Transverse colon (tissue), 3 donors: ENCODE measurements around the gene TTC16.

Experiments used
- EP300 ChIP-seq: sonication (generic); formaldehyde crosslinking; IDR thresholded peaks from one replicate; pipeline ENCODE4 v1.6.1; 2017; ENCODE audit warnings: antibody characterized with exemption, low read depth
- POLR2AphosphoS5 ChIP-seq, 3 donors: sonication (generic); formaldehyde crosslinking; IDR thresholded peaks; one replicate each; pipeline ENCODE4 v1.6.1; 2016; ENCODE audit warnings: antibody characterized with exemption in 3 of 3

- TF ChIP-seq POLR2AphosphoS5 (IDR thresholded peaks at IDR 0.05): no peak
- TF ChIP-seq EP300: no peak
Observed at GRCh38 chr9:127667906-127668305, 48.0 kb upstream of the TTC16 start.
